ENCODE measurements around the gene LHFPL3.

DNA sequence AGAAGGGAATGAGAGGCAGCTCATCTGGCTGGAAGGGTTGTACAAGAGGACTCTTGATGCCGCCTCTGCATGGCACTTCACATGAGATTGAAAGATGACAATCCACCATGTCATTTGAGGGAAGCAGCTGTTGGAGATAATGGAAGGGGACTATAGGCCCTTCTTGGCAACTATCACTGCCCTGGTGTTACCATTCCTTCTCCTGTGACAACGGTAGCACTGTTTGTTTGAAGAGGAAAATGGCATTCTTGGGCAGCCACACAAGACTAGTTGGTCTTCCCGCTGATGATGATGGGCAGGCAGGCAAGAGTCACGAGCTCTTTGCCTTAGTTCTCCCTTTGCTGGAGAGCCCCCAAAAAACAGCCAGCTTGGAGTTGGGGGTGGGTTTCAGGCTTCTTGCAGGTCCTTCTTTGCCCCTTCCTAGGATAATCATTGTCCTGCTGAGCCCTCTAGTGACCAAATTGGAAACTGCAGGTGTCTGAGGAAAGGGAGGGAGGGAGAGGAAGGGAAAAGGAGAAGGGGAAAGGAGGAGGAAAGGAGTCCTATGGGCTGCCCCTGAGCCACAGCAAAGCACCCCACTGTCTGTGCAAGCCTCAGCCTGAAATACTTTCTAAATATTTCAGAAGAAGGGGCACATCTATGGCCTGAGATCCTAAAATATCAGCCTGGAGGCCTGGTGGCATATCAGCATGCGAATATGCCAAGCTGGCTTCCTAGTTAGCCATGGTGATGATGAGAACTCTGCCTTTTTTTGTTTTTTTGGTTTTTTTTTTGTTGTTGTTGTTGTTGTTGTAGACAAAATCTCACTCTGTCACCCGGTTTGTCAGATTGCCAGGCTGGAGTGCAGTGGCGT lies 520.0 kb downstream of the LHFPL3 start:
- TF ChIP-seq CREB1 (CRISPR knock-in tag; IDR thresholded peaks at IDR 0.05; ENCODE audit: low read depth) (no peak), CTCF (conservative IDR thresholded peaks at IDR 0.05; ENCODE audit: low read depth in 2 of 2) (peak; percentile 95 to 97), STAT1 (IDR thresholded peaks at IDR 0.05; ENCODE audit: unreplicated experiment) (no peak), EZH2 (IDR thresholded peaks at IDR 0.05; ENCODE audit: low read depth, unreplicated experiment) (no peak), EZH2phosphoT487 (IDR thresholded peaks at IDR 0.05; ENCODE audit: unreplicated experiment) (no peak)
- TF ChIP-seq, protein P1, sequence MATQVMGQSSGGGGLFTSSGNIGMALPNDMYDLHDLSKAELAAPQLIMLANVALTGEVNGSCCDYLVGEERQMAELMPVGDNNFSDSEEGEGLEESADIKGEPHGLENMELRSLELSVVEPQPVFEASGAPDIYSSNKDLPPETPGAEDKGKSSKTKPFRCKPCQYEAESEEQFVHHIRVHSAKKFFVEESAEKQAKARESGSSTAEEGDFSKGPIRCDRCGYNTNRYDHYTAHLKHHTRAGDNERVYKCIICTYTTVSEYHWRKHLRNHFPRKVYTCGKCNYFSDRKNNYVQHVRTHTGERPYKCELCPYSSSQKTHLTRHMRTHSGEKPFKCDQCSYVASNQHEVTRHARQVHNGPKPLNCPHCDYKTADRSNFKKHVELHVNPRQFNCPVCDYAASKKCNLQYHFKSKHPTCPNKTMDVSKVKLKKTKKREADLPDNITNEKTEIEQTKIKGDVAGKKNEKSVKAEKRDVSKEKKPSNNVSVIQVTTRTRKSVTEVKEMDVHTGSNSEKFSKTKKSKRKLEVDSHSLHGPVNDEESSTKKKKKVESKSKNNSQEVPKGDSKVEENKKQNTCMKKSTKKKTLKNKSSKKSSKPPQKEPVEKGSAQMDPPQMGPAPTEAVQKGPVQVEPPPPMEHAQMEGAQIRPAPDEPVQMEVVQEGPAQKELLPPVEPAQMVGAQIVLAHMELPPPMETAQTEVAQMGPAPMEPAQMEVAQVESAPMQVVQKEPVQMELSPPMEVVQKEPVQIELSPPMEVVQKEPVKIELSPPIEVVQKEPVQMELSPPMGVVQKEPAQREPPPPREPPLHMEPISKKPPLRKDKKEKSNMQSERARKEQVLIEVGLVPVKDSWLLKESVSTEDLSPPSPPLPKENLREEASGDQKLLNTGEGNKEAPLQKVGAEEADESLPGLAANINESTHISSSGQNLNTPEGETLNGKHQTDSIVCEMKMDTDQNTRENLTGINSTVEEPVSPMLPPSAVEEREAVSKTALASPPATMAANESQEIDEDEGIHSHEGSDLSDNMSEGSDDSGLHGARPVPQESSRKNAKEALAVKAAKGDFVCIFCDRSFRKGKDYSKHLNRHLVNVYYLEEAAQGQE (IDR thresholded peaks at IDR 0.05; ENCODE audit: unreplicated experiment), result no peak
